B cell (primary cell): ENCODE measurements around the gene TMC1. TPM values are rescaled to one million over a fixed set of nuclear protein-coding genes. Genes with fewer than 3 reads are reported as not detected.

ENCODE experiments used
- ATAC-seq: fragments of 200-7000 bp; cut with Tn5 transposase; one replicate; pipeline ENCODE4 v1.10.0; 2021; ENCODE audit warnings: low read depth, mild to moderate bottlenecking, moderate number of reproducible peaks, moderate library complexity
- CTCF ChIA-PET: fragments of 350-600 bp; sonication (Branson Sonifier 250); formaldehyde crosslinking; loops from one replicate; lab custom pipeline; 2021; ENCODE audit warnings: antibody characterized with exemption, inconsistent platforms; lab: Charles Lee
- POLR2A ChIA-PET: fragments of 350-600 bp; sonication (Branson Sonifier 250); formaldehyde crosslinking; loops from one replicate; lab custom pipeline; 2021; ENCODE audit warnings: antibody characterized with exemption; lab: Charles Lee
- DNase-seq: peaks from one replicate; pipeline ENCODE4 v3.0.0; 2013
- H2AFZ ChIP-seq: 2 replicates; pipeline ENCODE4 v1.6.1; 2012; ENCODE audit warnings: mild to moderate bottlenecking, low read depth, low read length; ENCODE audit not compliant: insufficient read depth, poor library complexity, severe bottlenecking
- H3K27ac ChIP-seq, 2 donors: 1 replicate in 1 of 2; 2 replicates in 1 of 2; pipeline ENCODE4 v1.5.1; 2012 to 2013; ENCODE audit warnings: low read length in 2 of 2, mild to moderate bottlenecking in 2 of 2, moderate library complexity in 1 of 2
- H3K27me3 ChIP-seq, 4 experiments: fragments of 200-600 bp in 1 of 4; sonication (generic) in 1 of 4; replicated peaks in 1 of 4; 1 replicate in 2 of 4; 2 replicates in 2 of 4; pipeline versions ENCODE4 v1.6.1 to v1.7.0; 2013 to 2016; ENCODE audit warnings: low read length in 3 of 4, mild to moderate bottlenecking in 2 of 4, mixed read lengths in 1 of 4, moderate library complexity in 1 of 4; ENCODE audit not compliant: insufficient read depth in 4 of 4, control insufficient read depth in 3 of 4; ENCODE audit errors: control extremely low read depth in 1 of 4
- H3K36me3 ChIP-seq, 2 experiments: replicated peaks in 1 of 2; 1 replicate in 1 of 2; 2 replicates in 1 of 2; pipeline versions ENCODE4 v1.6.1 to v1.7.1; 2013; ENCODE audit warnings: low read length in 1 of 2; ENCODE audit not compliant: insufficient read depth in 2 of 2, control insufficient read depth in 1 of 2; ENCODE audit errors: control extremely low read depth in 1 of 2, extremely low read depth in 1 of 2
- H3K4me1 ChIP-seq, 2 donors: fragments of 200-600 bp in 1 of 2; sonication (generic) in 1 of 2; 1 replicate in 1 of 2; 2 replicates in 1 of 2; pipeline versions ENCODE4 v1.5.1 to v1.6.1; 2013 to 2017; ENCODE audit warnings: low read length in 2 of 2; ENCODE audit not compliant: control insufficient read depth in 2 of 2, insufficient read depth in 2 of 2
- H3K4me2 ChIP-seq: replicated peaks from 2 replicates; pipeline ENCODE3; 2012; ENCODE audit warnings: mild to moderate bottlenecking, low read depth, low read length; ENCODE audit not compliant: poor library complexity, severe bottlenecking
- H3K4me3 ChIP-seq, 5 experiments: fragments of 200-600 bp in 1 of 5; sonication (generic) in 1 of 5; 1 replicate in 3 of 5; 2 replicates in 2 of 5; pipeline versions ENCODE4 v1.5.1 to v1.7.0; 2011 to 2016; ENCODE audit warnings: low read length in 4 of 5, mild to moderate bottlenecking in 4 of 5, low read depth in 2 of 5, control low read depth in 1 of 5, moderate library complexity in 1 of 5; ENCODE audit not compliant: insufficient read depth in 1 of 5; ENCODE audit errors: control extremely low read depth in 1 of 5, extremely low read depth in 1 of 5
- H3K79me2 ChIP-seq: fragments of 200-600 bp; sonication (generic); one replicate; pipeline ENCODE4 v1.6.0; 2016; ENCODE audit warnings: low read length; ENCODE audit not compliant: control insufficient read depth, insufficient read depth
- H3K9ac ChIP-seq: fragments of 200-600 bp; sonication (generic); 2 replicates; pipeline ENCODE4 v1.6.1; 2017; ENCODE audit warnings: mild to moderate bottlenecking, low read length, moderate library complexity
- H3K9me3 ChIP-seq, 3 donors: one replicate each; pipeline versions ENCODE4 v1.6.1 to v1.7.1; 2013; ENCODE audit warnings: low read length in 2 of 3; ENCODE audit not compliant: control insufficient read depth in 2 of 3, insufficient read depth in 1 of 3; ENCODE audit errors: control extremely low read depth in 1 of 3
- H4K20me1 ChIP-seq: 2 replicates; pipeline ENCODE4 v1.6.0; 2012; ENCODE audit warnings: mild to moderate bottlenecking, low read length; ENCODE audit not compliant: insufficient read depth, control insufficient read depth, poor library complexity, severe bottlenecking
- H3K27ac Mint-ChIP-seq: one replicate; pipeline ENCODE4 v1.8.0; 2021; ENCODE audit warnings: mixed read lengths
- H3K27me3 Mint-ChIP-seq: one replicate; pipeline ENCODE4 v1.8.0; 2021; ENCODE audit warnings: mixed read lengths
- H3K4me1 Mint-ChIP-seq: one replicate; pipeline ENCODE4 v1.8.0; 2021; ENCODE audit warnings: mixed read lengths
- H3K4me3 Mint-ChIP-seq: one replicate; pipeline ENCODE4 v1.8.0; 2021; ENCODE audit warnings: mixed read lengths
- H3K9me3 Mint-ChIP-seq: one replicate; pipeline ENCODE4 v1.8.0; 2022; ENCODE audit warnings: mixed read lengths; ENCODE audit not compliant: insufficient read depth
- CTCF ChIP-seq: fragments of 200-600 bp; IDR thresholded peaks from one replicate; pipeline ENCODE4 v1.8.0; 2022; ENCODE audit warnings: antibody characterized with exemption, mild to moderate bottlenecking
- EZH2 ChIP-seq: IDR thresholded peaks from 2 replicates; pipeline ENCODE4 v1.6.1; 2012; ENCODE audit warnings: borderline replicate concordance, low read depth, mild to moderate bottlenecking, moderate library complexity, low read length; ENCODE audit not compliant: insufficient read depth, poor library complexity, severe bottlenecking
- WGBS: methylation state at CpG from one replicate; pipeline ENCODE4 v1.1.5; 2013; ENCODE audit warnings: missing lambda C conversion rate; ENCODE audit not compliant: insufficient coverage; 5-methylcytosine and 5-hydroxymethylcytosine counted together
- intact Hi-C: fragments of 100-400 bp; cut with micrococcal nuclease; formaldehyde crosslinking; loops from one replicate; pipeline ENCODE4 v1.10.0; 2022
- polyA plus RNA-seq: library from polyadenylated mRNA; depleted of rRNA; stranded (reverse); fragments of >200 nt; gene quantifications from 2 replicates; pipeline ENCODE4 v1.2.3, GENCODE V29; 2012
- total RNA-seq, 2 donors: library from RNA; stranded (reverse); fragments of 120-200 nt in 1 of 2; gene quantifications; 1 replicate in 1 of 2; 2 replicates in 1 of 2; pipeline versions ENCODE4 v1.2.3 to v1.2.4, GENCODE V29; 2013 to 2022

Gene TMC1
- total and polyA plus RNA-seq, 2 donors (not counting 1 experiment from before 2014, with no cell fraction given) = not detected

- ATAC-seq = no peak
Measured at GRCh38 chr9:72581694-72582093, 60.3 kb downstream of the TMC1 start.

GRCh38 chr9:72583370-72583769 is 62.0 kb downstream of the TMC1 start:
- Histone ChIP-seq H3K4me3 (no peak overlapping the region), H3K79me2 (no peaks in the 10 kb centered on the region), H3K27ac (no peak overlapping the region), H3K4me2 (no peak overlapping the region), H3K27me3 (no peaks in the 10 kb centered on the region), H2AFZ (no peak overlapping the region), H3K9me3 (no peaks in the 10 kb centered on the region), H4K20me1 (no peaks in the 10 kb centered on the region), H3K4me1 (no peaks in the 10 kb centered on the region), H3K36me3 (no peaks in the 10 kb centered on the region), H3K9ac (no peak overlapping the region)
- CTCF ChIA-PET = interaction anchor here (1.3 kb wide), 1 partner anchor 9 kb away, joined by 3 read pairs; no protein-coding TSS in a partner anchor
- POLR2A ChIA-PET = no interaction called here
- no peaks in the 10 kb centered on the region for H3K9me3 Mint-ChIP-seq
- DNase-seq (no peak), ATAC-seq (no peak)
- H3K4me3 Mint-ChIP-seq = no peak overlapping the region
- H3K4me1 Mint-ChIP-seq = peaks cover 4% of the 10 kb centered on the region
- H3K27ac Mint-ChIP-seq = no peak overlapping the region
- H3K27me3 Mint-ChIP-seq = peaks cover 9% of the 10 kb centered on the region
- TF ChIP-seq CTCF (no peak), EZH2 (no peak)
- intact Hi-C loops = no loop called here

More at GRCh38 chr9:72581694-72582093, 60.3 kb downstream of the TMC1 start:
- no peak overlapping the region for H3K9ac ChIP-seq
- no peak overlapping the region for H3K27ac ChIP-seq
- DNase-seq = no peak
- H3K4me2 ChIP-seq = no peak overlapping the region
- no peaks in the 10 kb centered on the region for H3K36me3 ChIP-seq
- no peaks in the 10 kb centered on the region for H3K27me3 ChIP-seq
- no peaks in the 10 kb centered on the region for H4K20me1 ChIP-seq
- H3K27ac Mint-ChIP-seq = no peak overlapping the region
- no peak overlapping the region for H3K4me3 Mint-ChIP-seq
- TF ChIP-seq CTCF (no peak), EZH2 (no peak)
- 73% methylated on average over 2 of the region's 9 CpGs for WGBS
- intact Hi-C loops = no loop called here
- H3K27me3 Mint-ChIP-seq = peaks cover 13% of the 10 kb centered on the region
- ChIA-PET POLR2A (no interaction called here), CTCF (interaction anchor here (1.1 kb wide), 1 partner anchor 10 kb away, joined by 3 read pairs; no protein-coding TSS in a partner anchor)
- H3K79me2 ChIP-seq = no peaks in the 10 kb centered on the region
- no peak overlapping the region for H2AFZ ChIP-seq
- H3K4me1 Mint-ChIP-seq = peaks cover 1% of the 10 kb centered on the region
- no peaks in the 10 kb centered on the region for H3K4me1 ChIP-seq
- H3K4me3 ChIP-seq = no peak overlapping the region
- H3K9me3 ChIP-seq = no peaks in the 10 kb centered on the region
- H3K9me3 Mint-ChIP-seq = no peaks in the 10 kb centered on the region
